Measurements from ENCODE around the gene DIPK1C. TPM values are rescaled to one million over a fixed set of nuclear protein-coding genes. Genes with fewer than 3 reads are reported as not detected.

DIPK1C gene
- total and polyA plus RNA-seq, 10 of the 15 experiments (the other 5 are each of a cell fraction or from before 2014, with no cell fraction given), result not detected

GRCh38 chr18:74419761-74420160, 37.3 kb downstream of the DIPK1C start:
- Histone ChIP-seq H3K9ac (ENCODE audit: control insufficient read depth, insufficient read depth, low read length) (no peak overlapping the region), H3K4me2 (ENCODE audit: control insufficient read depth, insufficient read depth) (no peak overlapping the region), H3K79me2 (ENCODE audit: control insufficient read depth, insufficient read depth, low read length) (no peaks in the 10 kb centered on the region), H3K27me3 (replicated peaks in 1 of 2; ENCODE audit: control insufficient read depth in 2 of 2, insufficient read depth in 2 of 2, low read length in 1 of 2) (peaks cover 0 to 7% of the 10 kb centered on the region in 2 experiments; a peak in 1 of 4 replicates), H3K27ac (ENCODE audit: control insufficient read depth, insufficient read depth) (no peak overlapping the region), H3K9me3 (replicated peaks; ENCODE audit: control insufficient read depth, insufficient read depth, low read length) (no peaks in the 10 kb centered on the region), H2AFZ (ENCODE audit: control insufficient read depth, low read depth, low read length) (no peak overlapping the region), H3K4me1 (ENCODE audit: control insufficient read depth, insufficient read depth, low read length) (no peaks in the 10 kb centered on the region), H4K20me1 (ENCODE audit: control insufficient read depth, insufficient read depth) (no peaks in the 10 kb centered on the region), H3K4me3 (no peak overlapping the region), H3K36me3 (ENCODE audit: control insufficient read depth in 2 of 2, insufficient read depth in 2 of 2, low read length in 1 of 2) (no peaks in the 10 kb centered on the region)
- FAIRE-seq (no peak), ATAC-seq (no peak), DNase-seq (ENCODE audit: low read depth, low spot score) (no peak)
- ChIA-PET RAD21 (ENCODE audit: unreplicated experiment) (no interaction called here), POLR2A (no interaction called here), SMC1A (ENCODE audit: uncharacterized antibody, unreplicated experiment) (interaction anchor here (1.1 kb wide), 1 partner anchor 130 kb away, joined by 3 read pairs; no protein-coding TSS in a partner anchor), CTCF (interaction anchor here (1.1 kb wide), 1 partner anchor 30 kb away, joined by 3 read pairs; no protein-coding TSS in a partner anchor)
- WGBS (ENCODE audit: insufficient coverage, insufficient replicate concordance, low lambda C conversion rate, missing lambda C conversion rate), result 14% methylated on average over 4 of the region's 4 CpGs
- TF ChIP-seq FOXM1 (IDR thresholded peaks at IDR 0.05; ENCODE audit: low read depth, low read length) (no peak), ZNF217 (IDR thresholded peaks at IDR 0.05) (no peak)
- in situ Hi-C loops (cut with MboI), result no loop called here
- BruUV-seq (replicated peaks), result no TSS peak
- intact Hi-C loops (cut with micrococcal nuclease; ENCODE audit: unreplicated experiment), result no loop called here

- no peak overlapping the region for H3K9ac ChIP-seq (ENCODE audit: control insufficient read depth, insufficient read depth, low read length)
- ChIA-PET RAD21 (ENCODE audit: unreplicated experiment) (no interaction called here), CTCF (no interaction called here), POLR2A (no interaction called here), SMC1A (ENCODE audit: uncharacterized antibody, unreplicated experiment) (no interaction called here)
- peaks cover 0 to 7% of the 10 kb centered on the region in 2 experiments; a peak in 1 of 4 replicates for H3K27me3 ChIP-seq (replicated peaks in 1 of 2; ENCODE audit: control insufficient read depth in 2 of 2, insufficient read depth in 2 of 2, low read length in 1 of 2)
- no peak overlapping the region for H3K4me2 ChIP-seq (ENCODE audit: control insufficient read depth, insufficient read depth)
- H3K79me2 ChIP-seq (ENCODE audit: control insufficient read depth, insufficient read depth, low read length), result no peaks in the 10 kb centered on the region
- in situ Hi-C loops (cut with MboI) (no loop called here), intact Hi-C loops (cut with micrococcal nuclease; ENCODE audit: unreplicated experiment) (no loop called here)
- no peak for DNase-seq (ENCODE audit: low read depth, low spot score)
- H3K9me3 ChIP-seq (replicated peaks; ENCODE audit: control insufficient read depth, insufficient read depth, low read length), result no peaks in the 10 kb centered on the region
- no peak overlapping the region for H3K27ac ChIP-seq (ENCODE audit: control insufficient read depth, insufficient read depth)
- WGBS (ENCODE audit: insufficient coverage, insufficient replicate concordance, low lambda C conversion rate, missing lambda C conversion rate), result 4% methylated on average over 2 of the region's 2 CpGs
- H3K36me3 ChIP-seq (ENCODE audit: control insufficient read depth in 2 of 2, insufficient read depth in 2 of 2, low read length in 1 of 2), result no peaks in the 10 kb centered on the region
- H3K4me3 ChIP-seq, result no peak overlapping the region
- H3K4me1 ChIP-seq (ENCODE audit: control insufficient read depth, insufficient read depth, low read length), result no peaks in the 10 kb centered on the region
- no peak overlapping the region for H2AFZ ChIP-seq (ENCODE audit: control insufficient read depth, low read depth, low read length)
- no peak for FAIRE-seq
- no peaks in the 10 kb centered on the region for H4K20me1 ChIP-seq (ENCODE audit: control insufficient read depth, insufficient read depth)
- BruUV-seq (replicated peaks), result no TSS peak
- no peak for ATAC-seq
- TF ChIP-seq ZBTB11 (CRISPR knock-in tag; IDR thresholded peaks at IDR 0.05) (no peak), ESRRA (IDR thresholded peaks at IDR 0.05; ENCODE audit: low read length) (no peak), DPF2 (IDR thresholded peaks at IDR 0.05) (no peak), SIX5 (IDR thresholded peaks at IDR 0.05; ENCODE audit: low read depth, low read length, severe bottlenecking) (no peak), HSF1 (IDR thresholded peaks at IDR 0.05; ENCODE audit: low read depth, low read length) (no peak), ZZZ3 (IDR thresholded peaks at IDR 0.05; ENCODE audit: control insufficient read depth, insufficient read length, low read depth) (no peak), POLR2A (IDR thresholded peaks at IDR 0.05; ENCODE audit: low read depth, low read length) (no peak), NFYA (IDR thresholded peaks at IDR 0.05; ENCODE audit: borderline replicate concordance, low read depth, low read length) (no peak), BRCA1 (IDR thresholded peaks at IDR 0.05; ENCODE audit: low read depth, low read length) (no peak), ZNF207 (IDR thresholded peaks at IDR 0.05; ENCODE audit: borderline replicate concordance) (no peak)
Observed at GRCh38 chr18:74418023-74418422, 39.1 kb downstream of the DIPK1C start.
